Stimulated activated CD4-positive, alpha-beta T cell treated with anti-CD3 and anti-CD28 coated beads, Interleukin-1b, Interleukin-23, amount 100 ng/mL, for 1 hour (primary cell): ENCODE data around the gene NLRP12.
A peak's percentile ranks its signal among the peaks of the same experiment; 100 is the strongest.
"Not testable (repeated sequence)": the region's sequence is repeated elsewhere in the genome, so short reads cannot be mapped to it uniquely, and the experiment has no call there.

Experiments used
- DNase-seq, 2 donors: peaks; one replicate each; pipeline ENCODE4 v3.0.0-alpha.2; 2020; ENCODE audit warnings: low read depth in 2 of 2

NLRP12 gene

GRCh38 chr19:53780506-53780905 lies 43.6 kb downstream of the NLRP12 start:
- no peak for DNase-seq

- DNase-seq = no peak
Observed at GRCh38 chr19:53775524-53775923, 48.6 kb downstream of the NLRP12 start.

DNA sequence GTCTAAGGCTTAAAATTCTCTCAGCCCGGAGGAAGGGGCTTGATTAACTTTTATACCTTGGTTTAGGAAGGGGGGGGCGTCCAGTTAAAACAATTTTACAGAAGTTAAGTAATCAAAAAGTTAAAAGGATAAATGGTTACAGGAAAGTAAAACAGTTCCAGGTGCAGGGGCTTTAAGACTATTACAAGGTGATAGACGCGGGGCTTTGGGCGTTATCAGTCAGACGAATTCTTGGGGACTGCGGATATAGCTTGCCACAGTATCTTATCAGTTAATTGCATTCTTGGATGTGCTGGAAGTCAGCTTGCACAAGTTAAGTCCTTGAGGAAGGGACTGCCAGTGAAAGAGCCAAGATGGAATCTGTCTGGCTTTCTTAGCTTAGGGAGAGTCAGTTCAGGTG lies 49.6 kb downstream of the NLRP12 start:
- DNase-seq = not testable (repeated sequence)

DNA sequence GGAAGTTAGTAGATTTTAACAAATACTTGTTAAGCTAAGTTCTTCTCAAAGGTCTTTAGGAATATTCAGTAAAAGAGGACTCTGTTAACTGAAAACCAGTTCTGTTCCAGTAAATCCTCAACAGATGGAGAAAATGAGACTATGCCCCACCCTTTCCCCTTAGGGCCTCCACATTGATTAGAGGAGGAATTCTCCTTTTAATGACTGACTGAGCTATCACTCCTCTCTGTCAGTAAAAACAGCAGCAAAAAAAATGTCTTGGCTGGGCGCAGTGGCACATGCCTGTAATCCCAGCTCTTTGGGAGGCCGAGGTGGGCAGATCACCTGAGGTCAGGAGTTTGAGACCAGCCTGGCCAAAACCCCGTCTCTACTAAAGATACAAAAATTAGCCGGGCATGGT lies 50.1 kb downstream of the NLRP12 start:
- DNase-seq = no peak

GRCh38 chr19:53772943-53773342 lies 51.2 kb downstream of the NLRP12 start:
- DNase-seq = peak in 1 of 2 donors; percentile 9

DNA sequence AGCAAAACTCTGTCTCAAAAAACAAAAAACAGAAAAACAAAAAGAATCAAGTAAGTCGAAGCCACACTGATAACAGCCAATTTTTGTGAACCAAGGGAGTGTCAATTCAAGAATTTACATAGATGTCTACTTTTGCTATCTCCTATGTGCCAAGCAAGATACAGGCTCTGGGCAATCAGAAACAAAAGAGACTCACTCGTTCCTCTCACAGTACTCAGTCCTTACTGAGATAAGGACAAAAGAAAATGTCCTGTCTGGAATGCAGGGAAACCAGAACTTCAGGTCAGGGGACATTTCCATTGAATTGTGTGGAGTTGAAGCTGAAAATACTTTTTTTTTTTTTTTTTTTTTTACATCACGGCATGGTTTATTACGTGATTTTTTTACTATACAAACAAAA lies 53.0 kb downstream of the NLRP12 start:
- no peak for DNase-seq

DNA sequence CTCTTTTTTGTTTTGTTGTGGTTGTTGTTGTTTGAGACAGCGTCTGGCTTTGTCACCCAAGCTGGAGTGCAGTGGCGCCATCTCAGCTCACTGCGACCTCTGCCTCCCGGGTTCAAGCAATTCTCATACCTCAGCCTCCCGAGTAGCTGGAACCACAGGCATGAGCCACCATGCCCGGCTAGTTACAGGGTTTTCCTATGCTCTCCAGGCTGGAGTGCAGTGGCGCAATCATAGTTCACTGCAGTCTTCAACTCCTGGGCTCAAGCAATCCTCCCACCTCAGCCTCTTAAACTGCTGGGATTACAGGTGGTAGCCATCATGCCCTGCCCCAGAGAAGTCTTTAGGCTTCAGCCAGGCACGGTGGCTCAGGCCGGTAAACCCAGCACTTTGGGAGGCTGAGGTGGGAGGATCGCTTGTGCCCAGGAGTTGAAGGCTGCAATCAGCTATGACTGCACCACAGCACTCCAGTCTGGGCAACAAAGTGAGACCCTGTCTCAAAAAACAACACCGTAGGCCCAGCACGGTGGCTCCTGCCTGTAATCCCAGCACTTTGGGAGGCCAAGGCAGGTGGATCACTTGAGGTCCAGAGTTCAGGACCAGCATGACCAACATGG lies 54.3 kb downstream of the NLRP12 start:
- DNase-seq = not testable (repeated sequence)

DNA sequence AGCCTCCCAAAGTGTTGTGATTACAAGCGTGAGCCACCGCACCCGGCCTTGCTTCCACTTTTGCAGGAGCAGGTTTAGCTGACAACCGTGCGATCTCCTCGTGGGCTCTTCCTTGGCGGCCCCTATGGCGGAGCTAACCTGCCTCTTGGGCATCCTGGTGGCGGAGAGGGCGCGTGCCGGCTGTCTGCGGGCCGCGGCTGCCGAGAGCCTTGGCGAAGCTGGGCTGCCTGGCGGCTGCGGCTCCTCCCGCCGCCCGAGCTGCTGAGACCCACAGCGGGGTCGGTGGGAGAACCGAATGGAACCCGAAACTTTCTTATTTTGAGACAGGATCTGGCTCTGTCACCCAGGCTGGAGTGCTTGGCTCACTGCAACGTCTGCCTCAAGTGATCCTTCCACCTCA lies 55.7 kb downstream of the NLRP12 start:
- no peak for DNase-seq

DNA sequence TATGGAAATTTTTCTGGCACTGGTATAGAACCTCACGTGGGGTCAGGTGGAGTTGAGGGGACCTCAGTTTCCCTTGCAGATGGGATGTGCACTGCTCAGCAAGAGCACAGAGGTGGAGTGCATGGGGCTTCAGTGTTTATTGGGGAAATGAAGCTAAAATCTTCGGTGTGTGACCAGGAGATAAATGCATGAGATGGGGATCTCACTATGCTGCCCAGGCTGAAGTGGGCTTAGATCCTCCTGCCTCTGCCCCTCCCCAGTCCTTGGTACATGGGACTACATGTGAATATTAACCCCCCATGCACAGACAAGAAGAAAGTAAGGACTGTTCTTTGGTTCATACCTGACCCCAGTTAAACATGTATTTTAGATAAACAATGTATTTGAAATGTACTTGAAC lies 65.1 kb downstream of the NLRP12 start:
- DNase-seq = not testable (repeated sequence)
